ENCODE measurements around the gene DPYSL4. TPM values are rescaled to one million over a fixed set of nuclear protein-coding genes. Genes with fewer than 3 reads are reported as not detected.

Gene DPYSL4
- total RNA-seq, 2 donors from 2014 or later, result 0.28 TPM; not detected in 1

DNA sequence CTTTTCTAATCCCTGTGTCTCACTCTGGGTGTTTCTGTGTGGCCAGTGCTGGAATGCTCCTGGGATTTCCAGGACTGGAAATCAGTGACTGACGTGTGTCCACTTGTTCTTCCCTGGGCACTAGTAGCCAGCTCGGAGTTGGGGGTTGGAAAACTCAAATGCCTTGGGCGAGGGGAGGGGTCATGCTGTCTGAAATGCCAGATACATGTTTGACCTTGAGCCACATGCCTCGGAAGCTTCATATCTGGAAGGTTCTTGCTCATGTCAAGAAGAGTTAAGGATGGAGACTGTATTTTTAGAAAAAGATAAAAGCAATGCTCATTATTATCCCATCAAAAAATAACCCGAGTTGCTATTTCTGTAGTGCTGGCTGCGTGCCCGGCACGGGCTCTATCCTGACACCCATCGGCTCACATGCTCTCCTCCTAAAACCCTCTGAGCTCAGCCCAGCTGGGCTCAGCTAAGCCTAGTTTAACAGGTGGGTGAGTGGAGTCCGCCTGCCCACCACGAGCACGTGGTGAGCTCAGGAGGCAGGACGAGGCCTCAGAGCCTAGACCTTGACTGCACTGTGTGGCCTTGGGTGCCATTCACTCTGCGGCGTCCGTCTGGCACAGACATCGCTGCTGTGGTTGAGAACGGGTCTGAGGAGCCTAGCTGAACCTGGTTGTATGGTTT, 6.4 kb downstream of the DPYSL4 start:
- TF ChIP-seq, protein P1, sequence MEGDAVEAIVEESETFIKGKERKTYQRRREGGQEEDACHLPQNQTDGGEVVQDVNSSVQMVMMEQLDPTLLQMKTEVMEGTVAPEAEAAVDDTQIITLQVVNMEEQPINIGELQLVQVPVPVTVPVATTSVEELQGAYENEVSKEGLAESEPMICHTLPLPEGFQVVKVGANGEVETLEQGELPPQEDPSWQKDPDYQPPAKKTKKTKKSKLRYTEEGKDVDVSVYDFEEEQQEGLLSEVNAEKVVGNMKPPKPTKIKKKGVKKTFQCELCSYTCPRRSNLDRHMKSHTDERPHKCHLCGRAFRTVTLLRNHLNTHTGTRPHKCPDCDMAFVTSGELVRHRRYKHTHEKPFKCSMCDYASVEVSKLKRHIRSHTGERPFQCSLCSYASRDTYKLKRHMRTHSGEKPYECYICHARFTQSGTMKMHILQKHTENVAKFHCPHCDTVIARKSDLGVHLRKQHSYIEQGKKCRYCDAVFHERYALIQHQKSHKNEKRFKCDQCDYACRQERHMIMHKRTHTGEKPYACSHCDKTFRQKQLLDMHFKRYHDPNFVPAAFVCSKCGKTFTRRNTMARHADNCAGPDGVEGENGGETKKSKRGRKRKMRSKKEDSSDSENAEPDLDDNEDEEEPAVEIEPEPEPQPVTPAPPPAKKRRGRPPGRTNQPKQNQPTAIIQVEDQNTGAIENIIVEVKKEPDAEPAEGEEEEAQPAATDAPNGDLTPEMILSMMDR (IDR thresholded peaks at IDR 0.05), result no peak
- H3K4me3 ChIP-seq, result no peak overlapping the region
- DNase-seq (ENCODE audit: low spot score) (no peak), ATAC-seq (ENCODE audit: insufficient number of reproducible peaks, low FRiP score, low read depth) (no peak)
- H3K9me3 ChIP-seq, result no peaks in the 10 kb centered on the region
- no peaks in the 10 kb centered on the region for H3K4me1 ChIP-seq (ENCODE audit: control insufficient read depth in 1 of 2, low read depth in 2 of 2)
- no peak overlapping the region for H3K27ac ChIP-seq
- H3K27me3 ChIP-seq (replicated peaks; ENCODE audit: insufficient read depth), result no peaks in the 10 kb centered on the region
- H3K36me3 ChIP-seq, result no peaks in the 10 kb centered on the region

DNA sequence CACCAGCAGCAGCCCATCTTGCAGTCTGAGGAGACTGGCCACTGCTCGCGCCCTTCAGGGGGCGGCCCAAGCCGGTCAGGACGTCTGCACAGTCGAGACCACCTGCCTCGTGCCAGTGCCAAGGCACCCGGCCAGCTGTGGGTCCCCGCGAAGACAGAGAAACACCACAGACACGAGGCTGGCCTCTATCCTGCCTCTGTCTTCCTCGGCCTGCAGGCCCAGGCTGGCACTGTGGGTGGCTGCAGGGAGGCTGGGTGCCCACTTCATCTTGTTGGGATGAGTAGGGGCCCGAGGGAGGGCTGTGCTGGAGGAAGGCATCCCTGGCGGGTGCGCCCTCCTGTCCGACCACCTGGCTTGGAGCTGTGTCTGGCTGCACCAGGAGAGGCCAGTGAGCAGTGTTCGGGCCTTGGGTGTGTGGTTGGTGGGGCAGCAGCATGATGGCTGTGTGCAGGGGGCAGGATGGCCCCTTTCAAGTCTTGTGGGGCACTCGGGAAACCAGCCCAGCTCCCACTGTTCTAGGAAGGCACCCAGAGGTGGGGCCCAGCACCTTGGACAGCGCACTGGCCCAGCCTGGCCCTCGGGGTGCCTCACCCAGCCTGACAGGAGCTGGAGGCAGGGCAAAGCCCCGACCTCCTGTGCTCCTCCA, 7.3 kb downstream of the DPYSL4 start:
- Histone ChIP-seq H3K36me3 (no peaks in the 10 kb centered on the region), H3K4me3 (no peak overlapping the region), H3K27ac (no peak overlapping the region), H3K9me3 (no peaks in the 10 kb centered on the region), H3K4me1 (ENCODE audit: control insufficient read depth in 1 of 2, low read depth in 2 of 2) (no peaks in the 10 kb centered on the region), H3K27me3 (replicated peaks; ENCODE audit: insufficient read depth) (no peaks in the 10 kb centered on the region)
- ATAC-seq (ENCODE audit: insufficient number of reproducible peaks, low FRiP score, low read depth), result no peak
- no peak for DNase-seq (ENCODE audit: low spot score)
- TF ChIP-seq, protein P1 (IDR thresholded peaks at IDR 0.05), result no peak

DNA sequence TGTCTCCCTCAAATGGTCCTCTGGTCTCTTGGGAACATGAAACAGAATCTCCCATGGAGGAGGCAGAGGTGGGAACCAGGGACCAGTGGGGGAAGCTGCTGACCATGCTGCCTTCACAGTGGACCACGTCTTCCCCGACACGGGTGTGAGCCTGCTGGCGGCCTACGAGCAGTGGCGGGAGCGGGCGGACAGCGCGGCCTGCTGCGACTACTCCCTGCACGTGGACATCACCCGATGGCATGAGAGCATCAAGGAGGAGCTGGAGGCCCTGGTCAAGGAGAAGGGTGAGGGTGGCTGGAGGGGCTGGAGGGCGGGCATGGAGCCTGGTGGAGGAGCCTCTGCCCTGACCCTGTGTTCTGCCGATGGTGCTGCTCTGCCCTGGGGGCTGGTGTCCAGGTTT, 8.0 kb downstream of the DPYSL4 start:
- Histone ChIP-seq H3K4me3 (no peak overlapping the region), H3K4me1 (ENCODE audit: control insufficient read depth in 1 of 2, low read depth in 2 of 2) (no peaks in the 10 kb centered on the region), H3K9me3 (no peaks in the 10 kb centered on the region), H3K27me3 (replicated peaks; ENCODE audit: insufficient read depth) (no peaks in the 10 kb centered on the region), H3K36me3 (no peaks in the 10 kb centered on the region), H3K27ac (no peak overlapping the region)
- no peak for DNase-seq (ENCODE audit: low spot score)
- no peak for ATAC-seq (ENCODE audit: insufficient number of reproducible peaks, low FRiP score, low read depth)
- TF ChIP-seq, protein P1 (IDR thresholded peaks at IDR 0.05), result no peak

DNA sequence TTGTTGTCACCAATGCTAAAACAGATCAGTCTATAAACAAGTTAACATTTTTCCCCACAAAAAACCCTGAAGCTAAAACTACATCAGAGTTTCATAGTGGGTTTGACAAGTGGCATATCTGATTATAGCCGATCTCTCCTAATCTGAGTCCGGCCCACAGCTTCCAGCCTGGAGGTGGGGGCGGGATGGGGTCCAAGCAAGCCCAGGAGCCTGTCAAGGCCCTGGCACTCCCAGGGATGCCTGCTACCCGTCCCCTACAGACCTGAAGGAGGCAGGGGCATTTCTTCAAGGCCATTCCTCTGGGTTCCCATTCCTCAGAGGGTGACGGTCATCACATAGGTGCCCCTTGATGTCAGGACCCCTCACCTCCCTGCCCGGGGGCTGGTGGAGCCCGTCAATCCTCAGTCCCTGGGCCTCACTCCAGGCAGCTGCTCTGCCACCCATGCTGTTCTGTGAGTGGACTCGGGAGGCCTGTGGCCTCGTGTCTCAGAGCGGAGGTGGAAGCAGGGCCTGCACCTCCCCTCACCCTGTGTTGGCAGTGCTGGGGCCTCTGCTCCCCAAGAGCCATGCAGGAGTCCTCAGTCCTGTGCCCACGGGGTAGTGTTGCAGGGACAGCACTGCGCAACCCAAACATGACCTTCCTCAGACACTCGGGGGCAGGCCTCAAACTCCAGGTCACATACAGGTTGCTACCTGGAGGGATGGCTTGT, 8.8 kb downstream of the DPYSL4 start:
- Histone ChIP-seq H3K36me3 (no peaks in the 10 kb centered on the region), H3K27ac (no peak overlapping the region), H3K4me3 (no peak overlapping the region), H3K27me3 (replicated peaks; ENCODE audit: insufficient read depth) (no peaks in the 10 kb centered on the region), H3K9me3 (no peaks in the 10 kb centered on the region), H3K4me1 (ENCODE audit: control insufficient read depth in 1 of 2, low read depth in 2 of 2) (no peaks in the 10 kb centered on the region)
- ATAC-seq (ENCODE audit: insufficient number of reproducible peaks, low FRiP score, low read depth) (no peak), DNase-seq (ENCODE audit: low spot score) (no peak)
- TF ChIP-seq, protein P1 (IDR thresholded peaks at IDR 0.05), result no peak
